Esophagus (tissue), 2 donors: Measurements from ENCODE around the gene PLCG1. TPM values are rescaled to one million over a fixed set of nuclear protein-coding genes. Genes with fewer than 3 reads are reported as not detected.
A peak's percentile ranks its signal among the peaks of the same experiment; 100 is the strongest.

Experiments used
- H3K27ac ChIP-seq, 2 donors: one replicate each; pipeline ENCODE4 v1.5.1; 2013; ENCODE audit warnings: low read depth in 2 of 2, mild to moderate bottlenecking in 2 of 2, inconsistent platforms in 1 of 2, low read length in 1 of 2, moderate library complexity in 1 of 2
- H3K27me3 ChIP-seq, 2 donors: one replicate each; pipeline ENCODE4 v1.6.1; 2013; ENCODE audit warnings: low read length in 2 of 2, control low read depth in 1 of 2, mild to moderate bottlenecking in 1 of 2; ENCODE audit not compliant: insufficient read depth in 2 of 2, control insufficient read depth in 1 of 2
- H3K36me3 ChIP-seq, 2 donors: one replicate each; pipeline ENCODE4 v1.6.1; 2013; ENCODE audit warnings: low read length in 1 of 2; ENCODE audit not compliant: control insufficient read depth in 2 of 2, insufficient read depth in 2 of 2
- H3K4me1 ChIP-seq, 2 donors: one replicate each; pipeline ENCODE4 v1.6.1; 2013; ENCODE audit warnings: low read length in 1 of 2; ENCODE audit not compliant: control insufficient read depth in 2 of 2, insufficient read depth in 2 of 2
- H3K4me3 ChIP-seq, 2 donors: one replicate each; pipeline ENCODE4 v1.5.1; 2013; ENCODE audit warnings: low read length in 2 of 2, mild to moderate bottlenecking in 2 of 2, low read depth in 1 of 2, moderate library complexity in 1 of 2
- H3K9me3 ChIP-seq, 2 donors: one replicate each; pipeline ENCODE4 v1.6.1; 2013; ENCODE audit warnings: mild to moderate bottlenecking in 2 of 2, low read depth in 1 of 2, low read length in 1 of 2, moderate library complexity in 1 of 2; ENCODE audit not compliant: control insufficient read depth in 2 of 2, insufficient read depth in 1 of 2
- WGBS, 2 donors: extraction: QIAGEN DNeasy Blood & Tissue Kit; methylation state at CpG; one replicate each; pipeline ENCODE4 v1.1.7; 2013; 5-methylcytosine and 5-hydroxymethylcytosine counted together
- polyA plus RNA-seq, 2 donors: library from polyadenylated mRNA; stranded (reverse); fragments of 200-250 nt; gene quantifications; one replicate each; pipeline ENCODE4 v1.2.3, GENCODE V29; 2013
- donor health status: healthy with polysubstance abuse.
- donor health status: Bipolar disorder and iron deficiency.

The PLCG1 gene
- polyA plus RNA-seq: 10 to 100 TPM; 26.2 to 45.3 TPM

DNA sequence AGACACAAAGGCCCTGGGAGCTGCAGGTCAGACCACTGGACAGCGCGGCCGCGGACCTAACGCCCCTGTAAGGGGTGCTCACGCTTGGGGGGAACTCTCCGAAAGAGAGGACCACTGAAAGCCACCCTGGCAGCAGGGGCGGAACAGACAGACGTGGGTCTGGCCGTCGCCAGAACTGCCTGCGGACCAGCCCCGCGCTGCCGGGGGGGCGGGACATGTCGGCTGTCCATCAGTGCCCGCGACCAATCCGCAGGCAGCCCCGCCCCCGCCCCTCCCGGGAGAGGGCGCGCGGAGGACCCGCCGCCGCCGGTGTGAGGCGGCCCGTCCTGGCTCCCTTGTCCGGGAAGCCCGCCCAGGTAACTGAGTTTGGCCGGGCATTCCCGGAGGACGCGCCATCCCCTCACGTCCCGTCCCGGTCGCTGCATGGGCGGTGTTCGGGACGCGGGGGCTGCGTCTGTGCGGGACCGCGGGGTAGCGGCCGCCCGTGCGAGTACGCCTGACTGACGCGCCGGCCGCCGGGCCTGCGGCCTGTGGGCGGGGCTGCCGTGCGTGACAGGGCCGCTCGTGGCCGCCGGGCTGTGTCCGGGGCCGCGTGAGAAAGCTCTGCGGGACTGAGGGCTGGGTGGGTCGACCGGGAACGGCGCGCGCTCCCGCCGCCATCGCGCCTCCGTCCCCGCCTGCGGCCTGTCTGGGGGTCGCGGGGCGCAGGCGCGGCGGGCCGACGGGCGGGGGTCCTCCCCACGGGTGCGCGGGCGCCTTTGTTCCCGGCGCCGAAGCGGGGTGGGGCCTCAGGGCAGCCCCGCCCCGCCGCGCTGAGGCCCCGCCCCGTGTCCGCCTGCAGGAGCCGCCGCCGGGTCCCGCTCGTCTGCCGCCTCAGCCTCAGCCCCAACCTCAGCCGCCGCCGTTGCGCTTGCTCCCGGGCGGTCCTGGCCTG, at the start of gene PLCG1:
Gene PLCG1, plus strand, starts transcription at position 864 of the 934 bp plus-strand sequence. CDS start 99 bp downstream, outside the sequence.
- no peaks in the 10 kb centered on the region for H3K27me3 ChIP-seq
- no peaks in the 10 kb centered on the region for H3K9me3 ChIP-seq
- peaks cover 0 to 3% of the 10 kb centered on the region in 2 donors for H3K36me3 ChIP-seq
- H3K27ac ChIP-seq: peak within 1 kb of the TSS; percentile 92 to 98
- peaks cover 7 to 30% of the 10 kb centered on the region in 2 donors for H3K4me1 ChIP-seq
- 0% methylated on average over 36 to 121 of the region's 121 CpGs for WGBS, 2 donors
- H3K4me3 ChIP-seq: peak within 1 kb of the TSS; percentile 68 to 97

DNA sequence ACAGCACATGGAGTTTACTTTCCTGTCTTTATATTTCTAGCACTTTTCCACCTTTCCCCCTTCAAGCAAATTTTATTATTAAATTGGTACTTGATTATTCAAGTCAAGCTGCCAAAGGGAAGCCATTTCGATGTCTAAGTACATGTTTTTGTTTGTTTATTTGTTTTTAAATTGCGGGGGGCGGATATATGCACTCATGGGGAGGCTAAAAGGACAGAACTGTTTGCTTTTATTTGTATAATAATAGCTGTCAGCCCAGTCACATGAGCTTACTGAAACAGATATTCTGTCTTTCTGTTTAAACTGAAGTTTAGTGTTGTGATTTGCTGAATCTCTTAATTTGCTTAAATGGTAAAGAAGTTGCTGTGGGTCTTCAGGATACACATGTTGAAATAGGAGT, 49.6 kb upstream of the PLCG1 start:
- Histone ChIP-seq H3K4me1 (no peaks in the 10 kb centered on the region), H3K4me3 (no peak overlapping the region), H3K9me3 (no peaks in the 10 kb centered on the region), H3K27ac (no peak overlapping the region), H3K36me3 (peaks cover 5 to 7% of the 10 kb centered on the region in 2 donors), H3K27me3 (no peaks in the 10 kb centered on the region)
- WGBS, 2 donors: 83 to 87% methylated on average over 3 of the region's 3 CpGs

GRCh38 chr20:41089555-41089954, 47.8 kb upstream of the PLCG1 start:
- no peaks in the 10 kb centered on the region for H3K4me1 ChIP-seq
- no peaks in the 10 kb centered on the region for H3K9me3 ChIP-seq
- H3K4me3 ChIP-seq: no peak overlapping the region
- WGBS, 2 donors: 92 to 95% methylated on average over 3 of the region's 3 CpGs
- H3K27me3 ChIP-seq: no peaks in the 10 kb centered on the region
- H3K27ac ChIP-seq: no peak overlapping the region
- peaks cover 8 to 17% of the 10 kb centered on the region in 2 donors for H3K36me3 ChIP-seq

- no peaks in the 10 kb centered on the region for H3K9me3 ChIP-seq
- H3K4me1 ChIP-seq: no peaks in the 10 kb centered on the region
- no peak overlapping the region for H3K27ac ChIP-seq
- WGBS, 2 donors: 85 to 87% methylated on average over 4 of the region's 4 CpGs
- H3K27me3 ChIP-seq: no peaks in the 10 kb centered on the region
- peaks cover 5 to 19% of the 10 kb centered on the region in 2 donors for H3K36me3 ChIP-seq
- H3K4me3 ChIP-seq: no peak overlapping the region
Observed at GRCh38 chr20:41091927-41092326, 45.4 kb upstream of the PLCG1 start.

GRCh38 chr20:41094353-41095055, 42.8 kb upstream of the PLCG1 start:
- Histone ChIP-seq H3K36me3 (peaks cover 9 to 19% of the 10 kb centered on the region in 2 donors), H3K4me1 (no peaks in the 10 kb centered on the region), H3K9me3 (no peaks in the 10 kb centered on the region), H3K27ac (no peak overlapping the region), H3K27me3 (no peaks in the 10 kb centered on the region), H3K4me3 (no peak overlapping the region)
- WGBS, 2 donors: 96 to 97% methylated on average over 2 of the region's 2 CpGs

- Histone ChIP-seq H3K9me3 (no peaks in the 10 kb centered on the region), H3K4me3 (no peak overlapping the region), H3K27ac (no peak overlapping the region), H3K4me1 (no peaks in the 10 kb centered on the region), H3K36me3 (peaks cover 9 to 22% of the 10 kb centered on the region in 2 donors), H3K27me3 (no peaks in the 10 kb centered on the region)
- WGBS, 2 donors: 44 to 48% methylated on average over 7 of the region's 7 CpGs
Observed at GRCh38 chr20:41095110-41095969, 42.0 kb upstream of the PLCG1 start.

DNA sequence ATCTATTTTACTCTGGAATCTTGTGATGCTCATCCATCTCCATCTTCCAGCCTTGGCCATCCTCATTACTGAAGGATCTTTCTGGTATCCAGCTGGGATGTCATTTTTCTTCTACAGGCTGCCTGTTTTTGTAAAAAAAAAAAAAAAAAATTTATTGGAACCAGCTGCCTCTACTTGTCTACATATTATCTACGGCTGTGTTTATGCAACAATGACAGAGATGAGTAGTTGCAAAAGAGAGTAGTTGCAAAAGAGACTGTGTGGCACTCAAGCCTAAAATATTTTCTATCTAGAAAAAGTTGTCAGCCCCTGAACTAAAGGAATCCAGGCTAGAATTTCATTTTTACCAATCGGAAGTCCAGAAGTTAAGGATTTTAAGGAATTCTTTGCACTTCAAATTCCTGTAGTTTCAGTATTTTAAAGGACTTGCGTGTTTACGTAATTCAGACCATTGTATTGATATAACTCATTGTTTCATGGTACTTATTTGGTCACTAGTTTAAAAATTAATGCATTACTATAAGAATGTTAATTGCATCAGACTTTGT, 38.6 kb upstream of the PLCG1 start:
- no peak overlapping the region for H3K4me3 ChIP-seq
- no peaks in the 10 kb centered on the region for H3K27me3 ChIP-seq
- no peak overlapping the region for H3K27ac ChIP-seq
- 68 to 77% methylated on average over 4 of the region's 4 CpGs for WGBS, 2 donors
- H3K36me3 ChIP-seq: peaks cover 10 to 17% of the 10 kb centered on the region in 2 donors
- H3K4me1 ChIP-seq: no peaks in the 10 kb centered on the region
- no peaks in the 10 kb centered on the region for H3K9me3 ChIP-seq

DNA sequence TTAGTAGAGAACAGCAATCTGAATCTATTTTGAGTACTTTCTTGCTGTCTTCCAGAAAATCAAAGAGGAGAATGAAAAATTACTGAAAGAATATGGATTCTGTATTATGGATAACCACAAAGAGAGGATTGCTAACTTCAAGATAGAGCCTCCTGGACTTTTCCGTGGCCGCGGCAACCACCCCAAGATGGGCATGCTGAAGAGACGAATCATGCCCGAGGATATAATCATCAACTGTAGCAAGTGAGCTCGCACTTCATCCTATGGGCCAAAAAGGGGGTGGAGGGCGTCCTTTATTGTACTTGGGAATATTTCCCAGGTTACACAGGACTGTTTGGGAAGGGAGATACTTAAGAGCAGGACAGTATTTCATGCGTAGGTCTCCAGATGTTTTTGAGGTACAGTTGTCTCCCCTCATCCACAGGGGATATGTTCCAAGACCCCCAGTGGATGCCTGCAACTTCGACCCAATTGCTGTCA, 37.3 kb upstream of the PLCG1 start:
- Histone ChIP-seq H3K4me3 (no peak overlapping the region), H3K9me3 (no peaks in the 10 kb centered on the region), H3K36me3 (peaks cover 10 to 19% of the 10 kb centered on the region in 2 donors), H3K27me3 (no peaks in the 10 kb centered on the region), H3K4me1 (no peaks in the 10 kb centered on the region), H3K27ac (no peak overlapping the region)
- 92% methylated on average over 9 of the region's 9 CpGs for WGBS, 2 donors

DNA sequence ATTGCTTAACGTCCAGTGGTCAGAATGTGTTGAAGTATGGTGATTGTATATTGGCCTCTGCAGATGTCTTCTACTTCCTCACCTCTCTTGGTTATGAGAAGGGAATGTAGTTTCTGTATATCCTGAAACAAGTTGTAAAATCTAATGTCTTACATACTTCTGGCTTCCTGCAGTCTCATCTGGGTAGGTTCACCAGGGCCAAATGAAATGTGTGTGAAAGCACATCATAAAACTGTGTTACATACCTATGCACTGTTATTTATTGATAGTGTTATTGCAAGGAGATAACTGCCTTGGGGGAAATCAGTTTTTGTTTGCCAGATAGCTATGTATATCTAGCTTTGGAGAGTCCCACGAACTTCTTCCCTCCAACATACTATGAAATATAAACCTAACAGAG, 35.7 kb upstream of the PLCG1 start:
- H3K27ac ChIP-seq: no peak overlapping the region
- 82 to 95% methylated on average over 2 of the region's 2 CpGs for WGBS, 2 donors
- H3K9me3 ChIP-seq: no peaks in the 10 kb centered on the region
- H3K36me3 ChIP-seq: peaks cover 10 to 15% of the 10 kb centered on the region in 2 donors
- H3K27me3 ChIP-seq: no peaks in the 10 kb centered on the region
- H3K4me1 ChIP-seq: no peaks in the 10 kb centered on the region
- no peak overlapping the region for H3K4me3 ChIP-seq
